CD4-positive, alpha-beta T cell treated with Interleukin-17A for 4 hours (primary cell): ENCODE data around the gene THSD4.
"Not testable (repeated sequence)": the region's sequence is repeated elsewhere in the genome, so short reads cannot be mapped to it uniquely, and the experiment has no call there.

ENCODE experiments used
- DNase-seq: peaks from one replicate; pipeline ENCODE4 v3.0.0-alpha.2; 2020; ENCODE audit warnings: mixed read lengths

THSD4 gene

DNA sequence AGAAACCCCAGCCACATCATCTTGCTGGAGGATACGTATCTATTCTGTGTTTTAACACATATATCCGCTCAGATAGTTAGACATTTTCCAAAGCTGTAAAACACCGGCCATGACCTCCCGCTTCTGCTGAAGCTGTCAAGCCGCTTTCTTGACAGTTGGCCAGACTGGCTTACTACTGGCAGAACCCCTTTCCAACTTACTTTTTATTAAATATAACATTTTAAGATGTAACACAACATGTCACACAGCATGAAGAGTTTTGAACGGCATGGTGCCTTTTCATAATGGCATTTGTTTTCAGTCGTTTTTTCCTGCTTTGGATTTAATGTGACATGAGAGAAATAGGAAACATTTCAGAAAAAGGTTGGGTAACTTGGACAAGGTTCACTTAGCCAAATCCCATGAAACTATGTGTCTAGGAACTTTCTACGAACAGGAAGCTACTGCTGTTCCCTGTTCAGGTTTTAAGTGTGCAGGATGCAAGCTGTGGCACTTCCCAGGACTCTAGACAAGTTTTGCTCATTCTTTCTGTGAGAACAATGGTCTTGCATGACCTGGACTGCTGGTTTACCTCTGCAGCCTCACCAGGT lies 281.4 kb downstream of the THSD4 start:
- no peak for DNase-seq

DNA sequence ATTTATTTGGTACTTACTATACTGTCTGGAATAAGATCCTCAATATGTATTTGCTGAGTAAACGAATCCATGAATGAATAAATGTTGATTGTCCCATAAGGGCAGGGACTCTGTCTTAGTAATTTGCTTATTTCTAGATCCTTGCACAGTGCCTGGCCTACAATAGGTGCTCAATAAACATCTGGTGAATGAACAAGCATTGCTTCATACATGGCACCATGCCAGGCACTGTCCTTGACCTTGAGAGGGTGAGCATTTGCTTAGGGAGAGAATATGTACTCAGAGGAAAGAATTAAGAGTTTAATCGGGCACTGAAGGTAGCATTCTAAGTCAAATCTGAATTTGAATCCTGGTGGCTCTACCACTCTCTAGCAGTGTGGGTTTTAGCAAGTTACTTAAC lies 282.1 kb downstream of the THSD4 start:
- no peak for DNase-seq

DNA sequence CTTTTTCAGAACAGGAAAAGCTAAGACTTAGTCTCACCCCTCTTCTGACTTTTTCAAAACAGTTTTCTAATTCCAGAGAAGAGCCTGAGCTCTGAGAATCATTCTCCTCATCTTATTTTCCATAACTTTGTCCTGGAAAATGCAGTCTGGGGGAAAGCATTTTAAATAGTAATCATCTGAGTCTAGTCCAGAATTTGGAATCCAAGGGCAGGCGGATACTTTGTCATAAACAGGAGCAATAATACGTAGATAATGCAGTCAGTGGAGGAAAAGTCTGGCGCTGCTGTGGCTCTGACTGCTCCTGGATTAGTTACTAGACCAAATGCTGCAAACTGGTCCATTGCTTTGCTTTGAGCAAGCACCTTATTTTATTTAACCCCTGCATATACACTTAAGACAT lies 285.0 kb downstream of the THSD4 start:
- no peak for DNase-seq

DNA sequence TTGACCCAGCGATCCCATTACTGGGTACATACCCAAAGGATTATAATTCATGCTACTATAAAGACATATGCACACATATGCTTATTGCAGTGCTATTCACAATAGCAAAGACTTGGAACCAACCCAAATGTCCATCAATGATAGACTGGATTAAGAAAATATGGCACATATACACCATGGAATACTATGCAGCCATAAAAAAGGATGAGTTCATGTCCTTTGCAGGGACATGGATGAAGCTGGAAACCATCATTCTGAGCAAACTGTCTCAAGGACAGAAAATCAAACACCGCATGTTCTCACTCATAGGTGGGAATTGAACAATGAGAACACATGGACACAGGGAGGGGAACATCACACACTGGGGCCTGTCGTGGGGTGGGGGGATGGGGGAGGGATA lies 286.5 kb downstream of the THSD4 start:
- not testable (repeated sequence) for DNase-seq

DNA sequence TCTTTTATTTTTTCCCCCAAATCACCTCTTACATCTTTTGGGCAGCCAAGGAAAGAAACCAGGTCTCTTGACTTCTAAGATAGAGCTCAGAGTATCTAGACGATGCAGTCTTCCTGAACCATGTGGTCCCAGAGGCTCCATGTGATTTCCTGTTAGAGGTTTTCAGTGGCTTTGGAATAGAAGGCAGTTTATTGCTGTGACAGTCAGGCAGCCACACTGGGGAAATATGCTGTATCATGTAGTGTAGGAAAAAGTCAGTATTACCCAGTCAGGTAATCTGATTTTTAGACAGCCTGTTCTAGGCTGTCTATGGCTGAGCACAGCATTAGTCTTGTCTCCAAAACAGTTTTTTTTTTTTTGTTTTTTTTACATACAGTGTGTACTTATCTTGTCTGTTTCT lies 294.3 kb downstream of the THSD4 start:
- DNase-seq = no peak

DNA sequence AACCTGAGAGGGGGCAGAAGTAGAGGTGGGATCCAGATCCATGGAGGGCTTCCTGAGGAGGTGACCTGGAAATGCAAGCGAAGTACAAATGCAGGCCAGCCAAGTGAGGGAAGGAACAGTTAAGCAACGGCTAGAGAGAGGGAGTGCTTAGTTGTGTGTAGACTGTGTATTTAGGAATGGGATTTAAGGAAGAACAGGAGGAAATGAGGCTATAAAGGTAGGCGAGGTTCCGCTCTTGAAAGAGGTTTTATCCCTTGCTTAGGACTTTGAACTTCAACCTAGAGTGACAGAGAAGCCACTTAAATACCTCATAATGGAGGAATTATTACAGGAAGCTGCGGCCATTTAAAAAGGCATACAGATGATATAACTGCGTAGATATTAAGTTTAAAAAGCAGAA lies 295.1 kb downstream of the THSD4 start:
- no peak for DNase-seq

DNA sequence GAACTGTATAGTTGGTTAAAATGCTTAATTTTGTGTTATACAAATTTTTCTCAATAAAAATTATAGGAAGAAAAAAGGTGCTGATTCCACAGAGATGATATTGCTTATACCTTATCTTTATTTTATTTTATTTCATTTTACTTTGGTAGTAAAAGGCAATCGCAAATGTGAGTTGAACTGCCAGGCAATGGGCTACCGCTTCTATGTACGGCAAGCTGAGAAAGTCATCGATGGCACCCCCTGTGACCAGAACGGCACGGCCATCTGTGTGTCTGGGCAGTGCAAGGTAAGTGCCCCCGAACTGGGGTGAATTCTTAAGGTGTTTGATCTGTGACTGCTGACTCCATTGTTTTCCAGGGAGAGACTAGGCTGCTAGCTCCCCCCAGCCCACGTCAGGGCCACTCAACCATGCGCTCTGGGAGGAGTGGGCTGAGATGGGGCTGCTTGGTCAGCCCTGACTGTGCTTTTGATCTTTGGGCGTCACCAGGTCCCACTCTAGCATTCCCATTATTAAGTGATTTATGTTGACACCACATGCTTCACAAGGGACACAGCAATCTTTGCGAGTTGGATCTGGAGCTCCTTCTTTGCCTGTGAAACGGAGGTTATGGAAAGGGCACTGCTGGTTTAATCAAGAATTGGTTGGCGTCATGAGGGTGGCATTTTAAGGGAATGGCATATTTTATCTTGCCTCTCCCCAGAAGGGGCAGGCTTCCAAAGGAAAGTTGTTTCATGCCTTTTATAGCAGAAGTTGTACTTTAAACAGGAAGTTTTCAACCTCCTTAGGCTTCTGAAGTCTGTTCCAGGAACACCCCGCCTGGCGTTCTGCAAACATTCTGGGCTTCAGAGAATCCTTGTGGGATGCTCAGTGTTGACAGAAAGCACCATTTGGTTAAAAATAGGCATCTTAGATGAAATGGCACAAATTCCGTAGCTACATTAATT lies 296.5 kb downstream of the THSD4 start:
- DNase-seq = no peak

DNA sequence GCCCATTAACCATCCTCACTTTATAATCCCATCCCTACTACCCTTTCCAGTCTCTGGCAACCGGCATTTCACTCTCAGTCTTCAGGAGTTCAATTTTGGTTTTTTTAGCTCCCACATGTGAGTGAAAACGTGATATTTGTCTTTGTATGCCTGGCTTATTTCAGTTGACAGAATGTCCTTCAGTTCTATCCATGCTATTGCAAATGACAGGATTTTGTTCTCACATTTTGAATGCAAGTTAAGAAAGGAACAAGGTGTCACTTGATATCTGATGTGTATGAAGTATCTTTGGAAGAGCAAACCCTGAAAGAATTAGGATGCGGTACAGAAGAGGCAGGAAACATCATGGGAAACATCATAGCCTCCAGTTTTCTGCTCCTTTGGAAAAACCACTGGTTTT lies 298.1 kb downstream of the THSD4 start:
- no peak for DNase-seq

DNA sequence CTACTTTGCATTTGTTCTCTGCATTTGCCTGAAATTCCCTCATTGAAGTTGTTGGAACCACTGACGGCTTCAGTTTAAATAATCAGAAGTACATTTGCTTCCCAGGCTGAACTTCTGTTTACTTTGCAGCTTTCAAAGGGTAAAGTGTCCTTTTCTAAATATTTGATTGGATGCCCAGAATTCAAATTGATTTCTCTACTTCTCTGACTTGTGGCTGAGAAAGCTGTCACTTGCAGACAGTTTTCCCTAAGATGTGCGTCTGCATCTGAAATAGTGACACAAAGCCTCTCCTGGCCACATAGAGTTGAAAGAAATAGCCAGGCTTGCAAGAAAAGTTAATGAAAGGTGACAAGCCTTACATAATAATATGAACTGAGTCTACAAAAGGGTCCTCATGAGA lies 299.6 kb downstream of the THSD4 start:
- DNase-seq = no peak

DNA sequence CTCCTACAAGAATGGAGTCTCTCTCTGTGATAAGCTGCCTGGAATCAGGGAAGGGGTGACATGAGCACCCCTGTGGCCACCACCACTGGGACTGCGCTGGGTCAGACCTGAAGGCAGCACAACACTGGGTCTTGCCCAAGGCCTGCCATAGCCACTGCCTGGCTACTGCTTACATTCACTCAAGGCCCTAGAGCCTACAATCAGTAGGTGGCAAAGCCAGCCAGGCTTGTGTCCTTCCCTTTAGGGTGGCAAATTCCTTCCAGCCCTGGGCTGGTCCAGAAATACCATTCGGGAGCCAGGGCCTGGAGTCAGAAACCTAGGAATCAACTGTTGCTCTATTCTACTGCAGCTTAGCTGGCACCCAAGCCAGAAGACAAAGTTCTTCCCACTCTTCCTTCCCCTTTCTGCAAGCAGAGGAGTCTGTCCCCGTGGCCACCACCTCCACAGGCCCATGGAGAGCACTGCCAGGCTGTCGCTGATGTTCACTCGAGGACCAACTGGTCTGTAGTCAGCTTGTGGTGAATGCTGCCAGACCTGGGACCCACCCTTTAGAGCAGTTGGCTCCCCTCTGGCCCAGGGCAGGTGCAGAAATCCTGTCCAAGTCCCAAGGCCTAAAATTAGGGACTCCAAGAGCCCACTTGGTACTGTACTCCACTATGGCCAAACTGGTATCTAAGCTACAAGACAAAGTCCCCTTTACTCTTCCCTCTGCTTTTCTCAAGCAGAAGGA lies 307.4 kb downstream of the THSD4 start:
- no peak for DNase-seq

DNA sequence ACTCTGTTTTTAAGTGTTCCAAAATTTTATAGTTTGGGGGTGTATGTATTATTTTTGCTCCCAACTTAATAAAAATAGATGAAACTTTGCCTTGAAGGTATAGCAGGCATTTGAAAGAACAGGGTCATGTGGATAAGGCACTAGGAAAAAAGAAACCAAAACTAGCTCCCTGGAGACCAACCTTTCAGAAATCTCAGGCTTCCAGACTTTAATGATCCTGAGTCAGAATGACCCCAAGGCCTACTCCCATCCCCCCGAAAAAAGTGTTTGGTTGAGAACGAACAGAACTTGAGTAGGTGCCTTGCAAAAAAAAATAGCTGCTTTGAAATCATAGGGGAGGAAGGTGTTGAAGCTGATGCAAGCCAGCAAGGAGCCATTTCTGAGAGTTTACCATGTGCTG lies 309.5 kb downstream of the THSD4 start:
- DNase-seq = no peak

DNA sequence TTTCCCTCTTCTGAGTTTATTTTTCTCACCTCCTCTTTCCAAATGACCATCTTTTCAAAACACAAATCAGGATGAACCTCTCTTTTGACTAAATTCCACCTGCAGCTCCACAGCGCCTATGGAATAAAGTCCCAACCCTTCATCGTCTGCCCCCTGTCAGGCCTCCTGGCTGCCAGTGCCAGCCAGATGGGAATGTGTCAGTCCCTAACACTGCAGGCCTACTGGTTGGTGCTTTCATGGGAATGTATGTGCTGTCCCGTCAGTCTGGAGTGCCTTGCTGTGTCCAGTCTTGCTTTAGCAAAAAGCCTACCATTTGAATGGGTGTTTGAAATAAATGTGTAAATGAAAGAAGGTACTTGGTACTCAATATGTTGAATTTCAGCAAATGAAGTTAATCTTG lies 310.1 kb downstream of the THSD4 start:
- no peak for DNase-seq

DNA sequence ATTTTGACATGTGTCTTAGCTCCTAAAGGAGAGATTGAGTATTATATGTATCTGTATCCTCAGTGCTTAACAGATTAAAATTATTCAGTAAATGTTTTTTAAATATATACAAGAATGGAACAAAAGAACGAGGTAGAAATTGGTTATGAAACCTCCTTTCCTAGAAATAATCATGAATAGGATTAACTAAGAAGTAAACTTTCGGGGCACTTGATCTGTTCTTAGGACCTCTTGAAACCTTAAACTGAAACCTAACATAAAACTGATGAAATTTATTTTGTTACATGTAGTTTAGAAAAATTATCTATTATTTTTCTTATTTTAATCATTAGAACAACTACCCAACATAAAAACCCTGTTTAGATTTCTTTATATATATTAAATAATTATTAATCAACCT lies 311.5 kb downstream of the THSD4 start:
- no peak for DNase-seq

DNA sequence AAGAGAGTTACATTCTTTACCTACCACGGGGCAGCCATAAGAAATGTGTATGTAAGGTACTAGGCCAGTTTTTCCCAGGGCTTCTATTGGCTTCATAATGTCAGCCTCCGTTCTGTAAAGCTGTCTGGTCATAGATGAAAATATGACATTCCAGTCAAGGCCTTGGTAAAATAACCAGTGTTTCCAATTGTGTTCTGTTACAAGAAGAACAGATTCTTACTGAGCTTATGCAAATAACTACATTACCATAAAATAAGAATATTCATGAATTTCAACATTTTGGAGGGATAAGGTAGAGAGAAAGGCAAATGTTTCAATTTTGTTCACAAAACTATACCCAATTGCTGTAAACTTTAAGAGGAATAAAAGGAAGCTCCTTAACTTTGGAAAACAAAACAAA lies 315.5 kb downstream of the THSD4 start:
- DNase-seq = no peak

DNA sequence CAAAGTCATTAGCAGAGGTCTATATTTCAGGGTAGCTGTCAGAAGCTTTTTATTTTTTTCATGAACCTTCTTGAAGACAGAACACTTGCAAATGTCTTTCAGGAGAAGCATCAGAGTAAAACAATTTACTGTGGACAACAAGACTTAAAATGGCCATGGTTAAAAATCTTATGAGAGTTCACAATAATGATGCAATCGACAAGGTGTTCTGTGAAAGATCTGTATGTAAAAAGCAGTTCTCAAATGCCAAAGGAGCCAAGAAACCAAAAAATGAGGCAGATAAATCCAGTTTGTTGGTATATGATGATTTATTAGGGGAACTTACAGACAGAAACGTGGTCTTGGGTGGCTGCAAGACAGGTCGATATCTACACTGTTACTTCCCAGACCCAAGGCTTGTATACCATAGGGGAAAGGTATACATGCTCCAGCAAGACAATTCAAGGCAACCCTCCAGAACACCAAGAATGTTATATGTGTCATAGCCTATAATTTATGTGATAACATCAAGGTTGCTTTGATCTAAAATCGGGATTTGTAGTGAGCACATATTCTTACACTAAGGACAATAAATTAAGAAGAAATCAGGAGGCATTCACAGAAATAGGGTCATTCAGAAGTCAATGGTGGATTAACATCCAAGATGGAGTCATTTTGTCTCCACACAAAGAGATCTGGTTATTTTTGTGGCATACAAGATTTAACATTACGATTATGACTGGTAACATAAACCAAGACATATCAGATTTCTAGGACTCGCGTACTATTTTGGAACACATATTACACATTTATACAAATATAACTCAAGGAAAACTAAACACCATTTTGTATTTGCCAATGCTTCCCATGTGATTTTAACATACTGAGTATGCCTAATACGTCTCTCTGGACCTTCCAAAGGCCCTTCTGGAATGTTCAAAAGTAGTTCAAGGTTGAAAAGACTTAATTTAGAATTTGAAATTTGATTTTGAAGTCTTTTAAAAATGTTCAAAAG lies 316.4 kb downstream of the THSD4 start:
- no peak for DNase-seq

DNA sequence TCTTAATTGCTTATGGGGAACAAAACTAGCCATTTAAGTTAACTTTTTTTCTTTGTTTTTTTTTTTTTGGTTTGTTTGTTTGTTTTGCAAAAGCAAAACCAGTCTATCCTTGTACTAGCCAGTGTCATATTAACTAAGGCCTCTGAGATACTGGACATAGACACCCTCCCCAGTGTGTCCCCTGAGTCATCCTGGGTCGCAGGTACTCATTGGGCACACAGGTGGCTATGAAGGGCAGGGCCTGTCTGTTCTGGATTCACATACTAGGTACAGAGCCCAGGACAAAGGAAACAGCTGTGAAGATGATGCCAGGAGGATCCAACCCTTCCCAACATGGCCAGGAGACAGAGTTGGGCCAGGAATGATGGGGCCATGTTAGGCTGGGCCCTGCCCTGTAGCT lies 318.1 kb downstream of the THSD4 start:
- no peak for DNase-seq

DNA sequence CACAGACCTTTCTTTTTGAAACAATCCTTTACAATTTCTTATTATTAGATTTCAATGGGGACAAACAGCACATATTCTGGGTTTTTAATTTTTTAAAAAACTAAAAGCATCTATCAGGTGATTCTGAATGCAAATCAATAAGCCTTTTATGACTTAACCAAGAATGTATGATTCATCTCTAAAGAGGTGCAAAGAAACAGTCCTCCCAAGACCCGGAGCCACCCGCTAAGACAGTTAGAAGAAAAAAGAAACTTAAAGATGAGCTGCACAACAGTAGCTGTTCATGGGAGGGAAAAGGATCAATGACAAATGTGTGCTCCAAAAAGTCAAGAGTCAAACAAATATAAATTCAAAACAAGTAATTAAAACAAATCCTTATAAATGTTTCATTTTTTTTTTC lies 319.5 kb downstream of the THSD4 start:
- no peak for DNase-seq

DNA sequence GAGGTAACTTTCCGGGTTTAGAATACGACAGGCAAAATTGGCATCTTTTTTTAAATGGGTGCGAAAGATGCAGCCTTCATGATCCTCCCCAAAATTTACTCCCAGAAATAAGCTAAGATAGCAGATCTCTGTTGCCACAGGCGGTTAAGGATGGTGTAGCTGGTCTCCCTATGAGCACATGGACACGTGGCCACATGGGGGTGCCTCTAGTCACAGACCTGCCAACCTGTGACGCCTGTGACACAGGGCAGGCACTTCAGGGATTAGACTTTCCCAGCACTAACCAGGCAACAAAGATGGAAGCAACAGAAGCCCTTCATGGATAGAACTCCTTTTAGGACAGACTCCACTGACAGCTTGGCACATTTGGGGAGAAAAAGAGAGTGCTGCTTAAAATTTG lies 320.3 kb downstream of the THSD4 start:
- no peak for DNase-seq

DNA sequence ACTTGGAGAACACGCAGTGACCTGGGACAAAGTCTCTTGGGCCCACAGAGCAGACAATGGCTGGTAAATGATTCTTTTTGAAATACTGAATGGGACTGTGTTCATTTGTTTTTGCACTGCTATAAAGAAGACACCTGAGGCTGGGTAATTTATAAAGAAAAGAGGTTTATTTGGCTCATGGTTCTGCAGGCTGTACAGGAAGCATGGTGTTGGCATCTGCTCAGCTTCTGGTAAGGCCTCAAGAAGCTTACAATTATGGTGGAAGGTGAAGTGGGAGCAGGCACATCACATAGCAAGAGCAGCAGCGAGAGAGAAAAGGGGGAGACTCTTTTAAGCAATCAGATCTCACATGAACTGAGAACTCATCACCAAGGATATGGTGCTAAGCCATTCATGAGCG lies 321.6 kb downstream of the THSD4 start:
- no peak for DNase-seq

DNA sequence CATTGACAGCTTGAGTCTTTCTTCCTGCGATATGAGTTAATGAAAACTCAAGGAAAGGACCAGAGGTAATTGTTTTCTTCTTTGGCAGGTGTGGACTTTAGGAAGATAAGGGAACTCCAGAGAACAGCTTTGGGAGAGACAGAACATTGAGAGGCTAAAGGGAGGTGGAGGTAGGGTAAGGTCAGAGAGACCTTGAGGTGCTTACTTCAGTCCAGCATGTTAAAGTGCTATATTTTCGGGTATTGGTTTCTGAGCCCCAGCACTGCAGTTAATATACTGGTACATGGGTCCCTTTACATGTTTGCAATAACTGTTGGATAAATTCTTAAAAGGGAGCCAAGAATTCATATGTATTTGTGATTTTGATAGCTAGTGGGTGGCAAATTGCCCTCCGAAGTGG lies 322.1 kb downstream of the THSD4 start:
- no peak for DNase-seq

DNA sequence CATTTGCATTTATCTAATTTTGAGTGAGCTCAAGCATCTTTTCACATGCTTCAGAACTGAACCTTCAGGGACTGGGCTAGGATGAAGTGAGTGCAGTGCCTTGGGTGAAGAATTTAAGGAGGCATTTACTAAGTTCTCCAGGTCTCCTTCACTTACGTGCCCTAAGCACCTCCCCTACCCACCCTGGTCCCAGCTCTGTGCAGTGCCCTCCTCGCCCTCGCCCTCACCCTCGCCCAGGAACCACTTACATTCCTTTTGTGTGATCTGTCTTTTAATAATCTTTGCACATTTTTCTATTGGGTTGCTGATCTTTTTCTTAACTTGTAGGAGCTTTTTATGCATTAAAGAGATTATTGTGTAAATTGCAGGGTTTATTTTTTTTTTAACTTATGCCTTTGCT lies 322.6 kb downstream of the THSD4 start:
- DNase-seq = no peak

DNA sequence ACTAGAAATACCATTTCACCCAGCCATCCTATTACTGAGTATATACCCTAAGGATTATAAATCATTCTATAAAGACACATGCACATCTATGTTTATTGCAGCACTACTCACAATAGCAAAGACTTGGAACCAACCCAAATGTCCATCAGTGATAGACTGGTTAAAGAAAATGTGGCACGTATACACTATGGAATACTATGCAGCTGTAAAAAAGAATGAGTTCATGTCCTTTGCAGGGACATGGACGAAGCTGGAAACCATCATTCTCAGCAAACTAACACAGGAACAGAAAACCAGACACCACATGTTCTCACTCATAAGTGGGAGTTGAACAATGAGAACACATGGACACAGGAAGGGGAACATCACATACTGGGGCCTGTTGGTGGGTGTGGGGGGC lies 324.2 kb downstream of the THSD4 start:
- not testable (repeated sequence) for DNase-seq
